Measurements from ENCODE around the gene CEP41. TPM values are rescaled to one million over a fixed set of nuclear protein-coding genes. Genes with fewer than 3 reads are reported as not detected.

The CEP41 gene
- total RNA-seq, 4 donors from 2014 or later, result 1.6 to 6.6 (median 3.0) TPM

DNA sequence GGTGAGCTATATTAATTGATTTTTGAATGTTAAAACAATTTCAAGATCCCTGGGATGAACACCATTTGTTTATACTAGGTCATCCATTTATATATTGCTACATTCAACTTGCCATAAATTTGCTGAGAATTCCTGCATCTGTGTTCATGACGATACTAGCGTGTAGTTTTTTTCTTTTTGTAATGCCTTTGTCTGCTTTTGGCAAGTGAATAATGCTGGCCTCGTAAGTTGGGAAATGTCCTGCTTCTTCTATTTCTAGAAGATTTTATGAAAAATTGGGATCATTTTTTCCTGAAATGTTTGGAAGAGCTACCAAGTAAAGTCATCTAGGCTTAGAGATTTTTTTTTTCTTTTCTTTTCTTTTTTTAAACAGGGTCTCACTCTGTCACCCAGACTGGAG lies 38.2 kb upstream of the CEP41 start:
- WGBS, 2 donors, result 55 to 73% methylated on average over 3 of the region's 3 CpGs
- intact Hi-C loops (cut with DNase I; ENCODE audit: low total_unique reads), result no loop called here
- no peak overlapping the region for H3K4me3 ChIP-seq (ENCODE audit: low read depth, poor library complexity, severe bottlenecking)
- no peak for DNase-seq (ENCODE audit: low spot score in 2 of 2)
- TF ChIP-seq, protein P1, sequence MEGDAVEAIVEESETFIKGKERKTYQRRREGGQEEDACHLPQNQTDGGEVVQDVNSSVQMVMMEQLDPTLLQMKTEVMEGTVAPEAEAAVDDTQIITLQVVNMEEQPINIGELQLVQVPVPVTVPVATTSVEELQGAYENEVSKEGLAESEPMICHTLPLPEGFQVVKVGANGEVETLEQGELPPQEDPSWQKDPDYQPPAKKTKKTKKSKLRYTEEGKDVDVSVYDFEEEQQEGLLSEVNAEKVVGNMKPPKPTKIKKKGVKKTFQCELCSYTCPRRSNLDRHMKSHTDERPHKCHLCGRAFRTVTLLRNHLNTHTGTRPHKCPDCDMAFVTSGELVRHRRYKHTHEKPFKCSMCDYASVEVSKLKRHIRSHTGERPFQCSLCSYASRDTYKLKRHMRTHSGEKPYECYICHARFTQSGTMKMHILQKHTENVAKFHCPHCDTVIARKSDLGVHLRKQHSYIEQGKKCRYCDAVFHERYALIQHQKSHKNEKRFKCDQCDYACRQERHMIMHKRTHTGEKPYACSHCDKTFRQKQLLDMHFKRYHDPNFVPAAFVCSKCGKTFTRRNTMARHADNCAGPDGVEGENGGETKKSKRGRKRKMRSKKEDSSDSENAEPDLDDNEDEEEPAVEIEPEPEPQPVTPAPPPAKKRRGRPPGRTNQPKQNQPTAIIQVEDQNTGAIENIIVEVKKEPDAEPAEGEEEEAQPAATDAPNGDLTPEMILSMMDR (IDR thresholded peaks at IDR 0.05), result no peak
- TF ChIP-seq POLR2A (IDR thresholded peaks at IDR 0.05), result no peak

DNA sequence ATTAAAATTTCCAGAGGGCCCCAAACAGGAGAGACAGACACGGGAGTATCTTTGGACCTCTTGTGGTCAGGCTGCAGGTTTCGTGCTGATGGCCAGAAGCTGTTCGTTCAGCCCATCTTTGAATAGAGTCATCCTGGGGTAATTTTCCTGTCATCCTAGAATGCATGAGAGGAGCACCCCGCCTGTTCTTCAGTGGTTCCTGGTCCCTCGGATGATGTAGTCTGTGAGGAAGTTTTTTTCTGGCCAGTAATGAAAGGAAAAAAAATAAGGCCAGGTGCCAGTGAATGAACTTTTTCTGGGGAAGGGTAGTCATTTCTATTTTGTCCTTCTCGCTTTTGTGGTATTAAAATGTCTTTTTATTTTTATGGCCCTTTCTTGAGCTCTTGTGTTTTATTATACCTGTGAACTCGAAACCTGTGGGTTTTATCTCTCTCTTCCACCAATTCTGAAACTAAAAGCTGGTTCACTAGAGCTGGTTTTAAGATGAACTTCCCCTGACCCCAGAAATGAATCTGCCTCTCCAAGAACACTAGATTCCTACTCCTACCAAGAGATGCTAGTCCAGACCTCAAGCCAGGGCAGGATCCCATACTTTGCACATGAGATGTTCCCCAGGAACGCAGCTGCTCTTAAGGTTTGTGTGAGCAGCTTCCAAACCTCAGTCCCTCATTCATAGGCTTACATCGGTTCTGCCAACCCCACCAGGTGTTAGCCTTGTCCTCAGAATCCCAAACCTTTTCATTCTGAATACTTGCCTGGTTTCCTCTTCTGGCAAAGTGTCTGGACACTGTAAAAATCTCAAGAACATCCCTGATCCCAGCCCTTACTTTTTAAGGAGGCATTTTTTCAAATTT lies 35.7 kb upstream of the CEP41 start:
- intact Hi-C loops (cut with DNase I; ENCODE audit: low total_unique reads), result no loop called here
- TF ChIP-seq POLR2A (IDR thresholded peaks at IDR 0.05), result no peak
- TF ChIP-seq, protein P1 (IDR thresholded peaks at IDR 0.05), result no peak
- 74 to 84% methylated on average over 9 of the region's 9 CpGs for WGBS, 2 donors
- H3K4me3 ChIP-seq (ENCODE audit: low read depth, poor library complexity, severe bottlenecking), result no peak overlapping the region
- no peak for DNase-seq (ENCODE audit: low spot score in 2 of 2)

DNA sequence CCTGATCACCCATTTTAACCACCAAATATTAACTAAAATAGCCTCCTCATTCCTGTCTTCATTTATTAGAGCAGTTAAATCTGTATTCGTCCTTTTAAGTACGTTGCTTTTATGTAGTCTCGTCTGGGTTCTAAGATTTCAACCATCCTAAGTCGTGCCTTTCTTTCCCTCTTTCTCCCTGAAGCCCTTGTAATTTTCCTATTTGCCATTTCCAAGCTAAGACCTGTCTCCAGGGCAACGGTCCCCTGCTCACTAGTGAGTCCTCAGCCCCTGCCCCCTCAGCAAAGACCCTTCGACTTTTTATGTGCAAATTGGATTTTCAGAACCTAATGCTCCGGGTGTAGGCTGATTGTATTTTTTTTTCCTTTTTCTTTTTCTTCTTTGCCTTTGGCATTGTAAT lies 35.0 kb upstream of the CEP41 start:
- H3K4me3 ChIP-seq (ENCODE audit: low read depth, poor library complexity, severe bottlenecking), result no peak overlapping the region
- no peak for DNase-seq (ENCODE audit: low spot score in 2 of 2)
- no peak for TF ChIP-seq POLR2A (IDR thresholded peaks at IDR 0.05)
- TF ChIP-seq, protein P1 (IDR thresholded peaks at IDR 0.05), result no peak
- intact Hi-C loops (cut with DNase I; ENCODE audit: low total_unique reads), result no loop called here
- WGBS, 2 donors, result 77 to 81% methylated on average over 7 of the region's 7 CpGs

DNA sequence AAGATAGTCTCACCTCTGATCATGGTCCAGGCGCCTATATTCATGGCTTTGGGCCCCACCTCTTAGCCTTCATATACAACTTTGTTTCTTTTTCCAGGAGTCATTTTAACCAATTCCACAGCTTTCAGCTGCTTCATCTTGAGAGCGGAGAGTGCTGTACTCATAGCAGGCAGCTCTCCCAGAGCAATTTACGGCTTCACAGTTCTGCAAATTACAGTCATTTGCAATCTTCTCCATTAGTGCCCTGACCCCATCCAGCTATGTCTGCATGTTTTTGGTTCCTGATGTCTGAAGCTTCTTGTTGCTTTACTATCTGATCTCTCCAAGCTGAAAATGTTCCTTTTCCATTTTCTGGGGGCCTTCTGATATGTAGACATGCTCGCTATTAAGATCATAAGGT lies 33.1 kb upstream of the CEP41 start:
- intact Hi-C loops (cut with DNase I; ENCODE audit: low total_unique reads), result no loop called here
- DNase-seq (ENCODE audit: low spot score in 2 of 2), result no peak
- WGBS, 2 donors, result 83% methylated on average over 4 of the region's 4 CpGs
- TF ChIP-seq, protein P1 (IDR thresholded peaks at IDR 0.05), result no peak
- TF ChIP-seq POLR2A (IDR thresholded peaks at IDR 0.05), result no peak
- H3K4me3 ChIP-seq (ENCODE audit: low read depth, poor library complexity, severe bottlenecking), result no peak overlapping the region

DNA sequence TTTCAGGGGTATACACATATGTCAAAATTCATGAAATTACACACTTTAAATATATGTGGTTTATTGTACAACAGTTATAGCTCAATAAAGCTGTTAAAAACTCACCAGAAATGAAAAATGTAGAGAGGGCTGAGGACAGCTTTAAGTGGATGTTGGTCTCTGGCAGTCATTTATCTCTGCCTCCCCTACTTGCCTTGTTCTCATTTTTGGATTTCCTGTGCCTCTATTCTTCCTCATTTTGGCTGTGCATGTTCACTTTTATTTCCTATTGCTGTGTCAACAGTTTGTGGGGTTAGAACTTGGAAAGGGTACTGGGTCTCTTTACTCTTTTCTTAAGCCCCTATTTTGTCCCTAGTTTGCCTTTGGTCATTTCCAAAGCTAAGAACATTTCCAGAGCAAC lies 32.5 kb upstream of the CEP41 start:
- TF ChIP-seq POLR2A (IDR thresholded peaks at IDR 0.05), result no peak
- TF ChIP-seq, protein P1 (IDR thresholded peaks at IDR 0.05), result no peak
- H3K4me3 ChIP-seq (ENCODE audit: low read depth, poor library complexity, severe bottlenecking), result no peak overlapping the region
- no peak for DNase-seq (ENCODE audit: low spot score in 2 of 2)
- intact Hi-C loops (cut with DNase I; ENCODE audit: low total_unique reads), result no loop called here

DNA sequence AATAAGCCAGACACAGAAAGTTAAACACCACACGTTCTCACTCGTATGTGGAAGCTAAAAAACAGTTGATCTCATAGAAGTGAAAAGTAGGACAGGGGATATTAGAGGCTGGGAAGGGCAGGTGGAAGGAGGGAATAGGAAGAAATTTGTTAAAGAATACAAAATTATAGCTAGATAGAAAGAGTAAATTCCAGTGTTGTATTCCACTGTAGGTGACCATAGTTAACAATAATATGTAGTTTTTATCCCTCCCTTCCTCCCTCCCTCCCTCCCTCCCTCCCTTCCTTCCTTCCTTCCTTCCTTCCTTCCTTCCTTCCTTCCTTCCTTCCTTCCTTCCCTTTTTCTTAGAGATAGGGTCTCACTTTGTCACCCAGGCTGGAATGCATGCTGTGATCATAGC lies 31.2 kb upstream of the CEP41 start:
- intact Hi-C loops (cut with DNase I; ENCODE audit: low total_unique reads), result no loop called here
- DNase-seq (ENCODE audit: low spot score in 2 of 2), result no peak
- no peak overlapping the region for H3K4me3 ChIP-seq (ENCODE audit: low read depth, poor library complexity, severe bottlenecking)
- no peak for TF ChIP-seq POLR2A (IDR thresholded peaks at IDR 0.05)
- TF ChIP-seq, protein P1 (IDR thresholded peaks at IDR 0.05), result no peak
- WGBS, 2 donors, result 61 to 92% methylated on average over 2 of the region's 2 CpGs

All from lower leg skin (tissue), 4 donors.